B cell (primary cell): Measurements from ENCODE around the gene ESRP2. TPM values are rescaled to one million over a fixed set of nuclear protein-coding genes. Genes with fewer than 3 reads are reported as not detected.

Source experiments
- ATAC-seq: fragments of 200-7000 bp; cut with Tn5 transposase; one replicate; pipeline ENCODE4 v1.10.0; 2021; ENCODE audit warnings: low read depth, mild to moderate bottlenecking, moderate number of reproducible peaks, moderate library complexity
- CTCF ChIA-PET: fragments of 350-600 bp; sonication (Branson Sonifier 250); formaldehyde crosslinking; loops from one replicate; lab custom pipeline; 2021; ENCODE audit warnings: antibody characterized with exemption, inconsistent platforms; lab: Charles Lee
- POLR2A ChIA-PET: fragments of 350-600 bp; sonication (Branson Sonifier 250); formaldehyde crosslinking; loops from one replicate; lab custom pipeline; 2021; ENCODE audit warnings: antibody characterized with exemption; lab: Charles Lee
- DNase-seq: peaks from one replicate; pipeline ENCODE4 v3.0.0; 2013
- H2AFZ ChIP-seq: 2 replicates; pipeline ENCODE4 v1.6.1; 2012; ENCODE audit warnings: mild to moderate bottlenecking, low read depth, low read length; ENCODE audit not compliant: insufficient read depth, poor library complexity, severe bottlenecking
- H3K27ac ChIP-seq, 2 donors: 1 replicate in 1 of 2; 2 replicates in 1 of 2; pipeline ENCODE4 v1.5.1; 2012 to 2013; ENCODE audit warnings: low read length in 2 of 2, mild to moderate bottlenecking in 2 of 2, moderate library complexity in 1 of 2
- H3K27me3 ChIP-seq, 4 experiments: fragments of 200-600 bp in 1 of 4; sonication (generic) in 1 of 4; replicated peaks in 1 of 4; 1 replicate in 2 of 4; 2 replicates in 2 of 4; pipeline versions ENCODE4 v1.6.1 to v1.7.0; 2013 to 2016; ENCODE audit warnings: low read length in 3 of 4, mild to moderate bottlenecking in 2 of 4, mixed read lengths in 1 of 4, moderate library complexity in 1 of 4; ENCODE audit not compliant: insufficient read depth in 4 of 4, control insufficient read depth in 3 of 4; ENCODE audit errors: control extremely low read depth in 1 of 4
- H3K36me3 ChIP-seq, 2 experiments: replicated peaks in 1 of 2; 1 replicate in 1 of 2; 2 replicates in 1 of 2; pipeline versions ENCODE4 v1.6.1 to v1.7.1; 2013; ENCODE audit warnings: low read length in 1 of 2; ENCODE audit not compliant: insufficient read depth in 2 of 2, control insufficient read depth in 1 of 2; ENCODE audit errors: control extremely low read depth in 1 of 2, extremely low read depth in 1 of 2
- H3K4me1 ChIP-seq, 2 donors: fragments of 200-600 bp in 1 of 2; sonication (generic) in 1 of 2; 1 replicate in 1 of 2; 2 replicates in 1 of 2; pipeline versions ENCODE4 v1.5.1 to v1.6.1; 2013 to 2017; ENCODE audit warnings: low read length in 2 of 2; ENCODE audit not compliant: control insufficient read depth in 2 of 2, insufficient read depth in 2 of 2
- H3K4me2 ChIP-seq: replicated peaks from 2 replicates; pipeline ENCODE3; 2012; ENCODE audit warnings: mild to moderate bottlenecking, low read depth, low read length; ENCODE audit not compliant: poor library complexity, severe bottlenecking
- H3K4me3 ChIP-seq, 5 experiments: fragments of 200-600 bp in 1 of 5; sonication (generic) in 1 of 5; 1 replicate in 3 of 5; 2 replicates in 2 of 5; pipeline versions ENCODE4 v1.5.1 to v1.7.0; 2011 to 2016; ENCODE audit warnings: low read length in 4 of 5, mild to moderate bottlenecking in 4 of 5, low read depth in 2 of 5, control low read depth in 1 of 5, moderate library complexity in 1 of 5; ENCODE audit not compliant: insufficient read depth in 1 of 5; ENCODE audit errors: control extremely low read depth in 1 of 5, extremely low read depth in 1 of 5
- H3K79me2 ChIP-seq: fragments of 200-600 bp; sonication (generic); one replicate; pipeline ENCODE4 v1.6.0; 2016; ENCODE audit warnings: low read length; ENCODE audit not compliant: control insufficient read depth, insufficient read depth
- H3K9ac ChIP-seq: fragments of 200-600 bp; sonication (generic); 2 replicates; pipeline ENCODE4 v1.6.1; 2017; ENCODE audit warnings: mild to moderate bottlenecking, low read length, moderate library complexity
- H3K9me3 ChIP-seq, 3 donors: one replicate each; pipeline versions ENCODE4 v1.6.1 to v1.7.1; 2013; ENCODE audit warnings: low read length in 2 of 3; ENCODE audit not compliant: control insufficient read depth in 2 of 3, insufficient read depth in 1 of 3; ENCODE audit errors: control extremely low read depth in 1 of 3
- H4K20me1 ChIP-seq: 2 replicates; pipeline ENCODE4 v1.6.0; 2012; ENCODE audit warnings: mild to moderate bottlenecking, low read length; ENCODE audit not compliant: insufficient read depth, control insufficient read depth, poor library complexity, severe bottlenecking
- H3K27ac Mint-ChIP-seq: one replicate; pipeline ENCODE4 v1.8.0; 2021; ENCODE audit warnings: mixed read lengths
- H3K27me3 Mint-ChIP-seq: one replicate; pipeline ENCODE4 v1.8.0; 2021; ENCODE audit warnings: mixed read lengths
- H3K4me1 Mint-ChIP-seq: one replicate; pipeline ENCODE4 v1.8.0; 2021; ENCODE audit warnings: mixed read lengths
- H3K4me3 Mint-ChIP-seq: one replicate; pipeline ENCODE4 v1.8.0; 2021; ENCODE audit warnings: mixed read lengths
- H3K9me3 Mint-ChIP-seq: one replicate; pipeline ENCODE4 v1.8.0; 2022; ENCODE audit warnings: mixed read lengths; ENCODE audit not compliant: insufficient read depth
- EZH2 ChIP-seq: IDR thresholded peaks from 2 replicates; pipeline ENCODE4 v1.6.1; 2012; ENCODE audit warnings: borderline replicate concordance, low read depth, mild to moderate bottlenecking, moderate library complexity, low read length; ENCODE audit not compliant: insufficient read depth, poor library complexity, severe bottlenecking
- WGBS: methylation state at CpG from one replicate; pipeline ENCODE4 v1.1.5; 2013; ENCODE audit warnings: missing lambda C conversion rate; ENCODE audit not compliant: insufficient coverage; 5-methylcytosine and 5-hydroxymethylcytosine counted together
- intact Hi-C: fragments of 100-400 bp; cut with micrococcal nuclease; formaldehyde crosslinking; loops from one replicate; pipeline ENCODE4 v1.10.0; 2022
- polyA plus RNA-seq: library from polyadenylated mRNA; depleted of rRNA; stranded (reverse); fragments of >200 nt; gene quantifications from 2 replicates; pipeline ENCODE4 v1.2.3, GENCODE V29; 2012
- total RNA-seq, 2 donors: library from RNA; stranded (reverse); fragments of 120-200 nt in 1 of 2; gene quantifications; 1 replicate in 1 of 2; 2 replicates in 1 of 2; pipeline versions ENCODE4 v1.2.3 to v1.2.4, GENCODE V29; 2013 to 2022
- TF ChIP-seq, protein P1 (sequence below): fragments of 200-600 bp; IDR thresholded peaks from one replicate; pipeline ENCODE4 v1.8.0; 2022; ENCODE audit warnings: antibody characterized with exemption, mild to moderate bottlenecking

The ESRP2 gene
- total and polyA plus RNA-seq, 2 donors (not counting 1 experiment from before 2014, with no cell fraction given), result 0.09 TPM; not detected in 1

GRCh38 chr16:68232335-68232734 is 3.6 kb downstream of the ESRP2 start:
- ChIA-PET POLR2A (interaction anchor here (0.6 kb wide), 1 partner anchor 432 kb away, joined by 5 read pairs; no protein-coding TSS in a partner anchor), CTCF (no interaction called here)
- ATAC-seq (no peak), DNase-seq (no peak)
- TF ChIP-seq, protein P1, sequence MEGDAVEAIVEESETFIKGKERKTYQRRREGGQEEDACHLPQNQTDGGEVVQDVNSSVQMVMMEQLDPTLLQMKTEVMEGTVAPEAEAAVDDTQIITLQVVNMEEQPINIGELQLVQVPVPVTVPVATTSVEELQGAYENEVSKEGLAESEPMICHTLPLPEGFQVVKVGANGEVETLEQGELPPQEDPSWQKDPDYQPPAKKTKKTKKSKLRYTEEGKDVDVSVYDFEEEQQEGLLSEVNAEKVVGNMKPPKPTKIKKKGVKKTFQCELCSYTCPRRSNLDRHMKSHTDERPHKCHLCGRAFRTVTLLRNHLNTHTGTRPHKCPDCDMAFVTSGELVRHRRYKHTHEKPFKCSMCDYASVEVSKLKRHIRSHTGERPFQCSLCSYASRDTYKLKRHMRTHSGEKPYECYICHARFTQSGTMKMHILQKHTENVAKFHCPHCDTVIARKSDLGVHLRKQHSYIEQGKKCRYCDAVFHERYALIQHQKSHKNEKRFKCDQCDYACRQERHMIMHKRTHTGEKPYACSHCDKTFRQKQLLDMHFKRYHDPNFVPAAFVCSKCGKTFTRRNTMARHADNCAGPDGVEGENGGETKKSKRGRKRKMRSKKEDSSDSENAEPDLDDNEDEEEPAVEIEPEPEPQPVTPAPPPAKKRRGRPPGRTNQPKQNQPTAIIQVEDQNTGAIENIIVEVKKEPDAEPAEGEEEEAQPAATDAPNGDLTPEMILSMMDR, result no peak
- no peak for TF ChIP-seq EZH2
- Mint-ChIP-seq H3K9me3 (no peaks in the 10 kb centered on the region), H3K4me1 (peaks cover 41% of the 10 kb centered on the region), H3K27ac (peak overlapping the region; percentile 41), H3K27me3 (no peaks in the 10 kb centered on the region), H3K4me3 (no peak overlapping the region)
- Histone ChIP-seq H3K4me3 (no peak overlapping the region), H3K9me3 (no peaks in the 10 kb centered on the region), H3K4me1 (peaks cover 25 to 30% of the 10 kb centered on the region in 2 donors), H3K36me3 (peaks cover 12 to 16% of the 10 kb centered on the region in 2 experiments), H4K20me1 (peaks cover 32% of the 10 kb centered on the region), H3K4me2 (no peak overlapping the region), H3K27ac (no peak overlapping the region), H3K79me2 (peaks cover 16% of the 10 kb centered on the region), H2AFZ (no peak overlapping the region), H3K9ac (no peak overlapping the region), H3K27me3 (no peaks in the 10 kb centered on the region)
- WGBS, result 94% methylated on average over 16 of the region's 16 CpGs
- intact Hi-C loops, result no loop called here

- Histone ChIP-seq H3K79me2 (peaks cover 16% of the 10 kb centered on the region), H3K4me2 (no peak overlapping the region), H4K20me1 (peaks cover 32% of the 10 kb centered on the region), H3K9ac (no peak overlapping the region), H3K27me3 (no peaks in the 10 kb centered on the region), H3K4me1 (peaks cover 26 to 30% of the 10 kb centered on the region in 2 donors), H2AFZ (no peak overlapping the region), H3K4me3 (no peak overlapping the region), H3K36me3 (peaks cover 12 to 23% of the 10 kb centered on the region in 2 experiments), H3K9me3 (no peaks in the 10 kb centered on the region), H3K27ac (no peak overlapping the region)
- ATAC-seq (no peak), DNase-seq (no peak)
- intact Hi-C loops, result no loop called here
- peaks cover 42% of the 10 kb centered on the region for H3K4me1 Mint-ChIP-seq
- 96% methylated on average over 24 of the region's 26 CpGs for WGBS
- H3K9me3 Mint-ChIP-seq, result no peaks in the 10 kb centered on the region
- no peak overlapping the region for H3K27ac Mint-ChIP-seq
- ChIA-PET POLR2A (interaction anchor here (0.6 kb wide), 1 partner anchor 12 kb away, joined by 7 read pairs; no protein-coding TSS in a partner anchor), CTCF (interaction anchor here (0.6 to 7.1 kb wide), 5 partner anchors 30 to 416 kb away, joined by 3 to 62 read pairs (median 9); partner anchors contain the start of genes NFATC3 and NRN1L)
- H3K4me3 Mint-ChIP-seq, result no peak overlapping the region
- TF ChIP-seq, protein P1, result no peak
- no peak for TF ChIP-seq EZH2
- H3K27me3 Mint-ChIP-seq, result no peaks in the 10 kb centered on the region
Observed at GRCh38 chr16:68231384-68232136, 4.4 kb downstream of the ESRP2 start.
